ENCODE data around the gene TBL1X.
"Not testable (repeated sequence)": the region's sequence is repeated elsewhere in the genome, so short reads cannot be mapped to it uniquely, and the experiment has no call there.

TBL1X gene

GRCh38 chrX:9500584-9500983 lies 35.7 kb downstream of the TBL1X start:
- DNase-seq: no peak

- no peak for DNase-seq
Observed at GRCh38 chrX:9501362-9501761, 36.5 kb downstream of the TBL1X start.

DNA sequence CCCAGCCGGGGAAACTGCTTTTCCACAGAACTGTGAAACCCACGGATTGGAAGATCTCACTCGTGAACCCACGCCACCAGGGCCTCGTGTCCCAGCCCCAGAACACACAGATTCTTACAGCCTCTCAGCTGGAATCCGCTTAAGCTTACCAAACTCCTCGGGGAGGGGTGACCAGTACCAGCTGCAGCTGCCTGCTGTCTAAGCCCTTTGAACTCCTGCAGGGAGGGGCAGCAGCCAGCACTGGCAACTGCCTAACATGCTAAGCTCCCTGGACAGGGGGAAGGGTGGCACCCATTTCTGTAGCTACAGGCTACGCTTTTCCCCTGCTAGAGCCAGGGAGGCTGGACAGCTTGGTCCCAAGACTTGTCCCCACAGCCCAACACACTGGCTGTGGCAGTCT lies 38.4 kb downstream of the TBL1X start:
- no peak for DNase-seq

DNA sequence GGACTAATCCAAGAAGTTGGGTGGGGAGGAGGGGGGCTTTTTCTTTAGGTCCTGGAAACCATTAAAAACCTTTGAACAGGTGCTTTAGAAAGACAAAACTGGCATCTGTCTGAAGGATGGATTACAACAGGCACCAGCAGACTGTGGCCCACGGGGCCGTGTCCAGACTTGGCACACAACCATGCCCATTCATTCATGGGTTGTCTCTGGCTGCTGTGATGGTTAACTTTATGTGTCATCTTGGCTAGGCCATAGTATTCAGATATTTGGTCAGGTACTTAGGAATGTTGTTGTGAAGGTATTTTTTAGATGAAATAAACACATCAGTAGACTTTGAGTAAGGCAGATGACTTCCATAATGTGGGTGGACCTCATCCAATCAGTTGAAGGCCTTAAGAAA lies 45.5 kb downstream of the TBL1X start:
- no peak for DNase-seq

DNA sequence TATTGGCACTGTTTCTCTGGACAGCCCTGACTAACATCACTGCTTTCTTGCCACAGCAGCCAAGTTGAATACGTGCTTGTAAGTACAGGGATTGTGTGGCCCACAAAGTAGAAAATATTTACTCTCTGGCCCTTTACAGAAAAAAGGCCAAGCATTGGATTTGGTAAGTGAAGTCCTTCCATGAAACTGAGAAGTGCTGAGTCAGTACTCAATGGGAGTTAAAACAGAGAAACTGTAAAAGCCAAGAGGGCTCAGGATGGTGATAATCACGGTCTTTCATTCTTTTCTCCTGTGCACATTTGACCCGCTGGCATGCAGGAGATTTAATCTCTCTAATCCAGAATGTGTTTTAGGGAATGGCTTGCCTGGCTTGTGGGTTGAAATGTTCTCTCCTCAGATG lies 46.1 kb downstream of the TBL1X start:
- no peak for DNase-seq

GRCh38 chrX:9515489-9515888 lies 50.6 kb downstream of the TBL1X start:
- DNase-seq: no peak

DNA sequence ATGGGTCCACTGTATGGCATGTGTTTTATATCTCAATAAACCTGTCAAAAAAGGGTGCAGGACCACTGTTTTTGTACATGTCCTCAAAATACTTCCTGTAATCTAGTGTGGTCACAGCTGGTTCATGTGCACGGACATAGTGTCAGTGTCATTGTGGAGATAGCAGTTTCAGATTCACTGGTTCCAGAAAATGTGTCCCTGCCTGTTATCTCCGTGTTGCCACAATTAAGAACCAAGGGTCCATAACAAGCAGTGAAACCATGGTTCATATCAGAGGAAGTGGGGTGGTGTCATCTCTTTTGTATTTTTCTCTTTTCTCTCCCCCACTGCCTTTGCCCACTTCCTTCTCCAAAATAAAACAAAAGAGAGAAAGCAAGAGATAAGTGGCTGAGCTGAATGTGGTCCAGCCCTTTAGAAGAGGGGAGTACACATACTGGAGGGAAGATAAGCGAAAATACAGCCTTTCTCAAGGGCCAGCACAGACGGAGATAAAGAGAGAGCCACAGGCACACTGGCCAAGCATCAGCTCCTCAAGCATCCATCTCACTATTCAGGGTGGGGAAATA lies 51.2 kb downstream of the TBL1X start:
- no peak for DNase-seq

- no peak for DNase-seq
Observed at GRCh38 chrX:9516635-9517034, 51.8 kb downstream of the TBL1X start.

GRCh38 chrX:9518051-9518450 lies 53.2 kb downstream of the TBL1X start:
- DNase-seq: no peak

GRCh38 chrX:9518889-9519288 lies 54.0 kb downstream of the TBL1X start:
- no peak for DNase-seq

GRCh38 chrX:9519546-9520216 lies 54.8 kb downstream of the TBL1X start:
- DNase-seq: no peak

- no peak for DNase-seq
Observed at GRCh38 chrX:9520217-9520590, 55.3 kb downstream of the TBL1X start.

DNA sequence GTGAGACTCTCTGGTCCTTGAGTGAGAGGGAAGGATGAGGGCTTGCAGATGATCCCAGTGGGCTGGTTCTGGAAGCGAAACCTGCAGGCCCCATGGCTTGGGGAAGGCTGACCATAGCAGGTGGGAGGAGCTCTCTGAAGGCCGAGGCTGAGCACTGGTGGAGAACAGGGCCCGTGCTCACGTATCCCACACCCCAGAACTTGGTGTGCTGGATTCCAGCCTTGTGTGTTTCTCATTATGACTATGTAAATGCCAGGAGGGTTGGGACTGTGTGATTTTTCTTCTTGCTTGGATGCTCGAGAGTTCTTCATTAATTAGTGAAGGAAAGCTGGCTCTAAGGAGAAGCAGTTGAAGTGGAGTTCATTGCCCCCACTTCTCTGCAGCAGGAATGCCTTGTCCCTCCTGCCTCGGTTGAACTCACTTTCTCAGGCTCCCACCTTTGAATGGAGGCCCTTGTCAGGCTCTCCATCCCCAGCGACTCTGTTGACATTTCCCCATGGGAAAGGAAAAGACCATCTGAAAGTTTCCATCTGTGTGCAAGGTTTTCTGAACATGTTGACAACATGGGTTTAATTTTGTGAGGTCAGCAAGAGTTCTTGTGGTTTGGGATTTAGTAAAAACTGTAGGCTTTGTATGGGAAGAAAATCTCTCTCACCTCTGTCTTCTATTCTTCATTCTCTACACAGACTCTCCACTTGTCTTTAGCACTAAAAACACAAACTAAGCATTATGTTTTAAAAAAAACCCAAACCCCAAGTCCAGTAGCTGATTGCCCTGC lies 57.7 kb downstream of the TBL1X start:
- DNase-seq: no peak

DNA sequence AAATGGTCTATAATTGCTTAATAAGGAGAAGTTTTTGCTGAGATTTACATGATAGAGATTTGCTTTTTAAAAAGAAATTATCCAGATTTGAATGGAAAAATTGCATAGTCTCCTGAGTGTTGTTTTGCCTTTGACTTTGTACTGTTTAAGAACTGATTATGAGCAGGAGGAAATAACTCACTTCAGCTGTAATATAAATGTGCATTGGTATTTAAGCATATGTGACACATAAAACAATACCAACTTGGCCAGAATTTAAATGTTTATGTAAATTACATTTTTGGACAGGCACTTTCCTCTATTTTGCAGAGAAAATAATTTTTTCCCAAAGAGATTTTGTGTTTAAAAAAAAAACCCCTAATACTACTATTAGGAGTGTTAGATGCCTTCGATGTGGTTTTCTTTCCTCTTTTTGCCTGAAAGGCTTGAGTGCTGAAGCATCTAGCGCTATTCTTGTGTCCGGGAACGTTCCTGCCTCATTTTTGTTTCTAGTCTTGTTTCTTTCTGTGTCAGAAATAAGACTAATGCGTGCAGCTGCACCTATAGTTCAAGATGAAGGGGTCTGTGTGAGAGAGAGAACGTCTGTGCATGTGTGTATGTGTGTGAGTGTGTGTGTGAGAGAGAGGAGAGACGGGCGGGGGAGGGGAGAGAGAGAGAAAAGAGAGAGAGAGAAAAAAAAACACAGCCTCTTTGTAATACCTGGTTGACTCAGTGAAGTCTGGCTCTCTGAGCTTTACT lies 60.8 kb downstream of the TBL1X start:
- no peak for DNase-seq

- DNase-seq: no peak
Observed at GRCh38 chrX:9526965-9527364, 62.1 kb downstream of the TBL1X start.

DNA sequence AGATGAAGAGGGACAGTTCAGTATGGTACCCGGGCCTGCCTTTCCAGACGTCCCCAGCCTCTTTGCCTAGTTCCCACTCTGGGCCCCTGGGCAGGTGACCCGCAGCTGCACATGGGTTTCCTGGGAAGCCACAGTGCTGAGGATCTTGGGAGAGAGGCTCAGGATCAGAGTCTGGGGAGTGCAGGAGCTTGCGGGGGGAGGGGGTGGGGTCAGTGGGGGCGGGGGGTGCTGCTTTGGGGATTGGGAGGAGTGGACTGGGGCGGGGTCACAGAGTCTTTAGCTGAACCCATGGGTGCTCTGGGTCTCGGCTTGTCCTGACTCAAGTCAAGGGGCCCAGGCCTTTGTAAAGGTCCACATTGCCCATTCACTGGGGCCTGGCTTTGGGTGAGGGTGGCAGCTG lies 63.6 kb downstream of the TBL1X start:
- DNase-seq: no peak

GRCh38 chrX:9529223-9529622 lies 64.4 kb downstream of the TBL1X start:
- no peak for DNase-seq

GRCh38 chrX:9530848-9531274 lies 66.0 kb downstream of the TBL1X start:
- peak; percentile 82 to 92 for DNase-seq

DNA sequence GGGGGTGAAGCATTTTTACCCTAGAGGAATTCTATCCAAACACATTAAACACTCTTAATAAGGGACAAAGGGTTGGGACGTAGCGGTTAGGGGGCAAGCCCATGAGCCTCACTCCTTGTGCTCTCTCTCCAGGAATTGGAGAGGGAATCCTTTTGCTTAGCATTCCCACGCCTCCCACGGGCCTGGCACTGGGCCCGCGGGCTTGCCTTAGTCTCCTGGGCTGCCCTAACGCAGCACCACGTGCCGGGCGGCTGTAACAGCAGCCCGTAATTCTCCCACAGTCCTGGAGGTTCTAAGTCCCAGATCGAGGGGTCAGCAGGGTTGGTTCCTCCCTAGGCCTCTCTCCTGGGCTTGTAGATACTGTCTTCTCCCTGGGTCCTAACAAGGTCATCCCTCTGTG lies 67.5 kb downstream of the TBL1X start:
- DNase-seq: no peak

- no peak for DNase-seq
Observed at GRCh38 chrX:9533611-9534010, 68.8 kb downstream of the TBL1X start.

DNA sequence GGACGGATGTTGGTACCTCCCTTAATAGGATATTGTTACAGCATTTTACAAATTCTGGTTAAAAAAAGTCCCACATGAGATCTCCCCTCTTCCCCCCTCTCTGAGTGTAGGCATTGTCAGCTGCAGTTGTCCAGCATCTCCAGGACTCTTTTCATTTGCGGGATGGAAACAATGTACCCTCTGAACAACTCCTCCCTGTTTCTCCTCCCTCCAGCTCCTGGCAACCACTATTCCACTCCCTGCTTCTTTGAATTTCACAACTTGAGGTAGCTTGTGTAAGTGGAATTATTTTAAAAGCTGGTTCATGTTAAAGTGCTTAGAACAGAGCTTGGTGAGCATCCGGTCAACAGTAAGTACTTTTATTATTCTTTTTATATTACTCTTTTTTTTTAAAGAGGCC lies 69.8 kb downstream of the TBL1X start:
- DNase-seq: no peak

DNA sequence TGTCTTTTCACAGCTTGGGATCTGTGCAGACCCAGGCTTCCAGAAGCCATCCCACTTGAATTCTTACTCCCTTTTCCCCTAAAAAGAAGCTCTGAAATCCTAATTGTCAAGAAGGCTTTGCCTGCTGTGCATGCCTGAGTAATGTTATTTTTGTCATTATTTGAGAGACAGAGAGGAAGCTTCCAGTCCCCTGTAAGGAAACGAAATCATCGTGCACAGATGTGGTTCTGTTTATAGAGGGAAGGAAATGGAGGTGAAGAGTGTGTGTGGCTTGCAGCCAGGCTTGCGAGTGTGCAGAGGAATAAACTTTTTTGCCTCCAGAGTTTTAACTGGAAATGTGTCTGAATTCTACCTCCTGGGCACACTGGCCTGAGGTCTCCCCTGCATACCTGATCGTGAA lies 70.2 kb downstream of the TBL1X start:
- no peak for DNase-seq

DNA sequence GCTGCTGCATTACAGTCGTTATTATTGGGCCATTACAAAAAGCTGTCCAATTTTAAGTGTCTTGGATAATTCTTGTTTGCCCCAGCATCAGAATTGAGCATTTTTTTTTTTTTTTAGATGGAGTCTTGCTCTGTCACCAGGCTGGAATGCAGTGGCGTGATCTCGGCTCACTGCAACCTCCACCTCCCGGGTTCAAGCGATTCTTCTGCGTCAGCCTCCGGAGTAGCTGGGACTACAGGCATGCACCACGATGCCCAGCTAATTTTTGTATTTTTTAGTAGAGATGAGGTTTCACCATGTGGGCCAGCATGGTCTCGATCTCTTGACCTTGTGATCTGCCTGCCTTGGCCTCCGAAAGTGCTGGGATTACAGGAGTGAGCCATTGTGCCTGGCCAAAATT lies 71.3 kb downstream of the TBL1X start:
- DNase-seq: not testable (repeated sequence)

GRCh38 chrX:9537781-9538180 lies 72.9 kb downstream of the TBL1X start:
- DNase-seq: no peak
